ENCODE results near the gene IPO8.
"Not testable (repeated sequence)": the region's sequence is repeated elsewhere in the genome, so short reads cannot be mapped to it uniquely, and the experiment has no call there.

IPO8 gene

DNA sequence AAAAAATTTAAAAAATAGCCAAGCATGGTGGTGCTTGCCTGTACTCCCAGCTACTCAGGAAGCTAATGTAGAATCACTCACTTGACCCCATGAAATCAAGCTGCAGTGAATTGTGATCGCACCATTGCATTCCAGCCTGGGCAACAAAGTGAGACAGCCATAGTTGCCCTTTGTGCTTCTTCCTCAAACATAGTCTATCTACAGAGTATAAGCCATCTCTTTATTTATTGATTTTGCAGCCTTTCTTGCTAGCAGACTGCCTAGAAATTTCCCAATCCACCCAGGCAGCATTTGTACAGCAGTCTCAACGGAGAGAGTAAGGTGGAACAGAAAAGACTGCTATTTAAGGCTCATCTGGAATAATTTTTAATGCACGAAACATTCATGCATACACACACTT lies 68.8 kb downstream of the IPO8 start:
- Histone ChIP-seq H3K4me3 (ENCODE audit: low read length) (no peak overlapping the region), H3K9ac (ENCODE audit: low read length) (no peak overlapping the region), H3K36me3 (ENCODE audit: control insufficient read depth, insufficient read depth, low read length, severe bottlenecking) (peaks cover 37% of the 10 kb centered on the region), H3K9me3 (ENCODE audit: control insufficient read depth, low read length) (no peaks in the 10 kb centered on the region), H3K27me3 (replicated peaks; ENCODE audit: control insufficient read depth, insufficient read depth, low read length) (no peaks in the 10 kb centered on the region), H3K4me1 (ENCODE audit: control insufficient read depth, insufficient read depth, low read length) (peaks cover 7% of the 10 kb centered on the region)
- DNase-seq (ENCODE audit: low read depth), result no peak

DNA sequence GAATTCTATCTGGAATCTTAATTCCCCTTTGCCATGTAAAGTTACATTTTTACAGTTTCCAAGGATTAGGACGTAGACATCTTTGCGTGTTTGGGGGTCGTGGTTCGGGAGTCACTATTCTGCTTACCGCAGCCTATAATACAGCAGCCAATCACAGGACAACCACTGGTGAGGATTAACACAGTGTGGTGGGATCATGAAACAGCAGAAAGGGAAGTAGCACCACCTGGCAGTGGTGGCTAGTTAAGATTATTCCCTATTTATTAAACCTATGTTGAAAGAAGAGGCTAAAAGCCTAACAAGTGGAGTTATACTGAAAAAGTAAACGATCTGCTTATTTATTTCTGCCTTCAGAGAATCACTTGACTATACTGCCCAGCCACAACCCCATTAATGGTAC lies 71.7 kb downstream of the IPO8 start:
- Histone ChIP-seq H3K9ac (ENCODE audit: low read length) (no peak overlapping the region), H3K4me1 (ENCODE audit: control insufficient read depth, insufficient read depth, low read length) (peaks cover 7% of the 10 kb centered on the region), H3K27me3 (replicated peaks; ENCODE audit: control insufficient read depth, insufficient read depth, low read length) (no peaks in the 10 kb centered on the region), H3K36me3 (ENCODE audit: control insufficient read depth, insufficient read depth, low read length, severe bottlenecking) (peaks cover 10% of the 10 kb centered on the region), H3K4me3 (ENCODE audit: low read length) (no peak overlapping the region), H3K9me3 (ENCODE audit: control insufficient read depth, low read length) (no peaks in the 10 kb centered on the region)
- no peak for DNase-seq (ENCODE audit: low read depth)

DNA sequence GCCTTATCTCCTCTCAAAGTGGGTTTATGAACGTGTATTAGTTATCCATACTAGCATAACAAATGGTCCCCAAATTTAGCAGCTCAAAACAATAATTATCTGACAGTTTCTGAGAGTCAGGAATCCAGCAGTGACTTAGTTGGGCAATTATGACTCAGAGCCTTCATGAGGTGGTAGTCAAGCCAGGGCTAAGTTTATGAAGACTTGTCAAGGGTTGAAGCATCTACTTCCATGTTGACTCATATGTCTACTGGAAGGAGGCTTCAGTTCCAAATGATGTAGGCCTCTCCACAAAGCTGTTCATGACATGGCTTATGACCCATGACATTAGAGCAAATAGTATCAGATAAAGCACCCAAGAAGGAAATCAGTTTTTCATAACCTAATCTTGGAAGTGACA lies 73.2 kb downstream of the IPO8 start:
- no peaks in the 10 kb centered on the region for H3K27me3 ChIP-seq (replicated peaks; ENCODE audit: control insufficient read depth, insufficient read depth, low read length)
- H3K4me1 ChIP-seq (ENCODE audit: control insufficient read depth, insufficient read depth, low read length), result peaks cover 7% of the 10 kb centered on the region
- no peak overlapping the region for H3K9ac ChIP-seq (ENCODE audit: low read length)
- peak; percentile 23 for DNase-seq (ENCODE audit: low read depth)
- no peak overlapping the region for H3K4me3 ChIP-seq (ENCODE audit: low read length)
- no peaks in the 10 kb centered on the region for H3K36me3 ChIP-seq (ENCODE audit: control insufficient read depth, insufficient read depth, low read length, severe bottlenecking)
- no peaks in the 10 kb centered on the region for H3K9me3 ChIP-seq (ENCODE audit: control insufficient read depth, low read length)

DNA sequence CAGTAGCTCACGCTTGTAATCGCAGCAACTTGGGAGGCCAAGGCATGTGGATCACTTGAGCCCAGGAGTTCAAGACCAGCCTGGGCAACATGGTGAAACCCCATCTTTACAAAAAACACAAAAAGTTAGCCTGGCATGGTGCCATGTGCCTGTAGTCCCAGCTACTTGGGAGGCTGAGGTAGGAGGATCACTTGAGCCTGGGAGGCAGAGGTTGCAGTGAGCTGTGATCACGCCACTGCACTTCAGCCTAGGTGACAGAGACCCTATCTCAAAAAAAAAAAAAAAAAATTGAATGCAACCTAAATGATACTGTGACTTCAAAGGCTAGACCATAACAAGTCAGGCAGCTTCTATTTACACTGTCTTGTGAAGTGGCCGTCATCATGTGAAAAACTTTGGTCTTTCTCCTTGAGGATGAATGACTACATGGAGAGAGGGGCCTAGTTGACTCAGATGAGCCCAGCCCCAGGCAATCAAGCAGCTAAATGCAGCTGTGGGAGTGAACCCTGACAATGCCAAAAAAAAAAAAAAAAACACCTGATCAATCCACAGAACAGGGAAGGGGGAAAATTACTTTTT lies 73.9 kb downstream of the IPO8 start:
- not testable (repeated sequence) for DNase-seq (ENCODE audit: low read depth); H3K27me3 ChIP-seq (replicated peaks; ENCODE audit: control insufficient read depth, insufficient read depth, low read length); H3K9ac ChIP-seq (ENCODE audit: low read length); H3K4me3 ChIP-seq (ENCODE audit: low read length); H3K36me3 ChIP-seq (ENCODE audit: control insufficient read depth, insufficient read depth, low read length, severe bottlenecking); H3K4me1 ChIP-seq (ENCODE audit: control insufficient read depth, insufficient read depth, low read length); H3K9me3 ChIP-seq (ENCODE audit: control insufficient read depth, low read length)

- H3K4me1 ChIP-seq (ENCODE audit: control insufficient read depth, insufficient read depth, low read length), result peaks cover 7% of the 10 kb centered on the region
- H3K27me3 ChIP-seq (replicated peaks; ENCODE audit: control insufficient read depth, insufficient read depth, low read length), result no peaks in the 10 kb centered on the region
- H3K4me3 ChIP-seq (ENCODE audit: low read length), result no peak overlapping the region
- H3K36me3 ChIP-seq (ENCODE audit: control insufficient read depth, insufficient read depth, low read length, severe bottlenecking), result no peaks in the 10 kb centered on the region
- H3K9me3 ChIP-seq (ENCODE audit: control insufficient read depth, low read length), result no peaks in the 10 kb centered on the region
- no peak for DNase-seq (ENCODE audit: low read depth)
- no peak overlapping the region for H3K9ac ChIP-seq (ENCODE audit: low read length)
These were observed 78.2 kb downstream of the IPO8 start for GRCh38 chr12:30617346-30618016.

DNA sequence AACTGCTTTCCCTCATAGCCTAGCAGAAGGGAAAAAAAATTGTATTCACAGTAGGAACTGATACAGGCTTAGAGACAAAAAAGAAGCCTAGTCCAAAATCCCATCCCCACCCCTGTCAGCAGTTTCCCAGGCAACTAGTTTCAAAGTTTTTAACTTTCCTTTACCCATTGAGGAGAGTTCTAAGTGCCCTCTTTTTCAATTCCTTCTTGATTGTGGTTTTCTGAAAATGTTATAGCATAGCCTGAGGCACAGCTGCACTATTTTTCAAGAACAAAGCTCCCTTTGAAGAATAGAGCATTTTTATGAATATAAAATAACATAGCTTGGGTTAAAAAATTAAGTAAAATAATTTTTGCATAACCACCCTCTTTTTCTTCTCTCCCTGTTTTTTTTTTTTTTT lies 81.6 kb downstream of the IPO8 start:
- no peak overlapping the region for H3K9ac ChIP-seq (ENCODE audit: low read length)

DNA sequence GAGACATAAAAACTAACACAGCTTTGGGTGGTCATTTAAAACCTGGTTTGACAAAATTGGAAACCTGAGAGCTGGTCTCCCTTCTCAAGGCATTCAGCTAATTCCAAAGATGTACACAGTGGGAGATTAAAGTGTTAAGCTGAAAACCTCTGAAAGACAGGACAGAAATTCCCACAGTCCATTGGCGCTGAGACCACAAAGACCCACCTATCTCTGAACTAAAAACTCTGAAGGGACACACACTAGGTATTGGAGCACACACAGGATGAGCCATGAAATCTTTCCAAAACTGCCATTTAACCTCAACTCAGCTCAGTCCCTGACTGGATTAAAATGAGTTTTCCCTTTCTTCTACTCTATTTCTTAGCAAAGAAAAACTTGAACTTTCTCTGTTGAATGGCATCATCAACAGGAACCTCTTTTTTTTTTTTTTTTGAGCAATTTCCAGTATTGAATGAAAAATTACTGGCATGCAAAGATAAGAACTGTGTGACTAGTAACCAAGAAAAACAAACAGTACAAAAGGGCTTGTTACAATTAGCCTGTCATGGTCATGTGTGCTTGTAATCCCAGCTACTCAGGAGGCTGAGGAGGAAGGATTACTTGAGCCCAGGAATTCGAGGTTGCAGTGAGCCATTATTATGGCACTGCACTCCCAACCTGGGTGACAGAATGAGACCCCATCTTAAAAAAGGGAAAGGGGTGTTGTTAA lies 82.4 kb downstream of the IPO8 start:
- DNase-seq (ENCODE audit: low read depth), result peak; percentile 39
- Histone ChIP-seq H3K9me3 (ENCODE audit: control insufficient read depth, low read length) (no peaks in the 10 kb centered on the region), H3K4me3 (ENCODE audit: low read length) (no peak overlapping the region), H3K27me3 (replicated peaks; ENCODE audit: control insufficient read depth, insufficient read depth, low read length) (no peaks in the 10 kb centered on the region), H3K36me3 (ENCODE audit: control insufficient read depth, insufficient read depth, low read length, severe bottlenecking) (no peaks in the 10 kb centered on the region), H3K9ac (ENCODE audit: low read length) (no peak overlapping the region), H3K4me1 (ENCODE audit: control insufficient read depth, insufficient read depth, low read length) (peaks cover 4% of the 10 kb centered on the region)

More for the DNA sequence above, 81.6 kb downstream of the IPO8 start:
- Histone ChIP-seq H3K27me3 (replicated peaks; ENCODE audit: control insufficient read depth, insufficient read depth, low read length) (no peaks in the 10 kb centered on the region), H3K36me3 (ENCODE audit: control insufficient read depth, insufficient read depth, low read length, severe bottlenecking) (no peaks in the 10 kb centered on the region), H3K4me3 (ENCODE audit: low read length) (no peak overlapping the region), H3K4me1 (ENCODE audit: control insufficient read depth, insufficient read depth, low read length) (peaks cover 4% of the 10 kb centered on the region), H3K9me3 (ENCODE audit: control insufficient read depth, low read length) (no peaks in the 10 kb centered on the region)
- DNase-seq (ENCODE audit: low read depth), result no peak

DNA sequence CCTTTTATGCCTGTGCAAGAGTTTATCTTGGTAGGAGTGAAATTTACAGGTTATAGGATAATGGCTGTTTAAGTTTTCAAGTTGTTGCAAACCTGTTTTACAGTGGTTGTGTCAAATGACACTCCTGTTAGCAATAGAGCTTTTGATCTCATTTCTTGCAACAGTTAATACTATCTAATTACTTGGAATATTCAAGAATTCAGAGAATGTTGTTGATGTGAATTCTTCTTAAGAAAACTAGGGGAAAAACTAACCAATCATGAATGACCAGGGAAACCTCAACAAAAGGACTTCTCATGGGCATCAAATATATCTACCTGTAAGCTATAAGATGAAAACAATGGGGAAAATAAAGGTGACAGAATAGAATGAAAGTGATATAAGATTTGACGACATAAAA lies 85.0 kb downstream of the IPO8 start:
- Histone ChIP-seq H3K4me1 (ENCODE audit: control insufficient read depth, insufficient read depth, low read length) (peaks cover 4% of the 10 kb centered on the region), H3K9ac (ENCODE audit: low read length) (no peak overlapping the region), H3K9me3 (ENCODE audit: control insufficient read depth, low read length) (no peaks in the 10 kb centered on the region), H3K4me3 (ENCODE audit: low read length) (no peak overlapping the region), H3K27me3 (replicated peaks; ENCODE audit: control insufficient read depth, insufficient read depth, low read length) (no peaks in the 10 kb centered on the region), H3K36me3 (ENCODE audit: control insufficient read depth, insufficient read depth, low read length, severe bottlenecking) (no peaks in the 10 kb centered on the region)
- DNase-seq (ENCODE audit: low read depth), result no peak

DNA sequence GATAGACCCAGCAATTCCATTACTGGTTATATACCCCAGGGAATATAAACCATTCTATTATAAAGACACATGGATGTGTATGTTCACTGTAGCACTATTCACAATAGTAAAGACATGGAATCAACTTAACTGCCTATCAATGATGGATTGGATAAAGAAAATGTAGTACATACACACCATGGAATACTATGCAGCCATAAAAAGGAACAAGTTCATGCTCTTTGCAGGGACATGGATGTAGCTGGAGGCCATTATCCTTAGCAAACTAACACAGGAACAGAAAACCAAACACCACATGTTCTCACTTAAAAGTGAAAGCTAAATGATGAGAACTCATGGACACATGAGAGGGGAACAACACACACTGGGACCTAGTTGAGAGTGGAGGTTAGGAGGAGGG lies 85.8 kb downstream of the IPO8 start:
- DNase-seq (ENCODE audit: low read depth); H3K36me3 ChIP-seq (ENCODE audit: control insufficient read depth, insufficient read depth, low read length, severe bottlenecking); H3K4me1 ChIP-seq (ENCODE audit: control insufficient read depth, insufficient read depth, low read length); H3K9me3 ChIP-seq (ENCODE audit: control insufficient read depth, low read length); H3K27me3 ChIP-seq (replicated peaks; ENCODE audit: control insufficient read depth, insufficient read depth, low read length); H3K4me3 ChIP-seq (ENCODE audit: low read length); H3K9ac ChIP-seq (ENCODE audit: low read length): not testable (repeated sequence)

DNA sequence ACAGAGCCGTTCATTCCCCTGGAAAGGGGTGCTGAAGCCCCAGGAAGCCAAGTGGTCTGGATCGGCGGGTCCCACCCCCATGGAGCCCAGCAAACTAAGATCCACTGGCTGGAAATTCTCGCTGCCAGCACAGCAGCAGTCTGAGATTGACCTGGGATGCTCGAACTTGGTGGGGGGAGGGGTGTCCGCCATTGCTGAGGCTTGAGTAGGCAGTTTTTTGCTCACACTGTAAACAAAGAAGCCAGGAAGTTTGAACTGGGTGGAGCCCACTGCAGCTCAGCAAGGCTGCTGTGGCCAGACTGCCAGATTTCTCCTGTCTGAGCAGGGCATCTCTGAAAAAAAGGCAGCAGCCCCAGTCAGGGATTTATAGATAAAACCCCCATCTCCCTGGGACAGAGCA lies 91.4 kb downstream of the IPO8 start:
- not testable (repeated sequence) for H3K4me1 ChIP-seq (ENCODE audit: control insufficient read depth, insufficient read depth, low read length); H3K36me3 ChIP-seq (ENCODE audit: control insufficient read depth, insufficient read depth, low read length, severe bottlenecking); H3K4me3 ChIP-seq (ENCODE audit: low read length); DNase-seq (ENCODE audit: low read depth); H3K27me3 ChIP-seq (replicated peaks; ENCODE audit: control insufficient read depth, insufficient read depth, low read length); H3K9ac ChIP-seq (ENCODE audit: low read length)
- peaks cover 14% of the 10 kb centered on the region for H3K9me3 ChIP-seq (ENCODE audit: control insufficient read depth, low read length)

GRCh38 chr12:30603129-30603528 lies 92.5 kb downstream of the IPO8 start:
- Histone ChIP-seq H3K27me3 (replicated peaks; ENCODE audit: control insufficient read depth, insufficient read depth, low read length) (no peaks in the 10 kb centered on the region), H3K4me3 (ENCODE audit: low read length) (no peak overlapping the region), H3K9ac (ENCODE audit: low read length) (no peak overlapping the region), H3K36me3 (ENCODE audit: control insufficient read depth, insufficient read depth, low read length, severe bottlenecking) (no peaks in the 10 kb centered on the region), H3K4me1 (ENCODE audit: control insufficient read depth, insufficient read depth, low read length) (no peaks in the 10 kb centered on the region), H3K9me3 (ENCODE audit: control insufficient read depth, low read length) (peaks cover 14% of the 10 kb centered on the region)
- DNase-seq (ENCODE audit: low read depth), result no peak

All from adipocyte (in vitro differentiated cells).